ENCODE results near the gene ACD.

DNA sequence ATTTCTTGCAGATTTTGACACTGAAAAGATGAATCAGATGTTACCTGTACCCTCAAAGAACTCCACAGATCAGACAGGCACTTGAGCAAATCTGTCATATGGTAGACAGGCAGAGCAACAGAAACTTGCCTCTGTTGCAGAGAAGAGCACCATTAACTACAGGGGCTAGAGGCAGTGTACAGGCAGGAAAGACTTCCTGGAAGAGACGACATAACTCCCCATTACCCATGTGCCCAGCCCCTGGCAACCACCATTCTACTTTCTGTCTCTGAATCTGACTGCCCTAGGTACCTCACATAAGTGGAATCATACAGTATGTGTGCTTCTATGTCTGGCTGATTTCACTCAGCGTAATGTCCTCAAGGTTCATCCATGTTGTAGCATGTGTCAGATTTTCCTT, 43.6 kb upstream of the ACD start:
- TF ChIP-seq, protein P1, sequence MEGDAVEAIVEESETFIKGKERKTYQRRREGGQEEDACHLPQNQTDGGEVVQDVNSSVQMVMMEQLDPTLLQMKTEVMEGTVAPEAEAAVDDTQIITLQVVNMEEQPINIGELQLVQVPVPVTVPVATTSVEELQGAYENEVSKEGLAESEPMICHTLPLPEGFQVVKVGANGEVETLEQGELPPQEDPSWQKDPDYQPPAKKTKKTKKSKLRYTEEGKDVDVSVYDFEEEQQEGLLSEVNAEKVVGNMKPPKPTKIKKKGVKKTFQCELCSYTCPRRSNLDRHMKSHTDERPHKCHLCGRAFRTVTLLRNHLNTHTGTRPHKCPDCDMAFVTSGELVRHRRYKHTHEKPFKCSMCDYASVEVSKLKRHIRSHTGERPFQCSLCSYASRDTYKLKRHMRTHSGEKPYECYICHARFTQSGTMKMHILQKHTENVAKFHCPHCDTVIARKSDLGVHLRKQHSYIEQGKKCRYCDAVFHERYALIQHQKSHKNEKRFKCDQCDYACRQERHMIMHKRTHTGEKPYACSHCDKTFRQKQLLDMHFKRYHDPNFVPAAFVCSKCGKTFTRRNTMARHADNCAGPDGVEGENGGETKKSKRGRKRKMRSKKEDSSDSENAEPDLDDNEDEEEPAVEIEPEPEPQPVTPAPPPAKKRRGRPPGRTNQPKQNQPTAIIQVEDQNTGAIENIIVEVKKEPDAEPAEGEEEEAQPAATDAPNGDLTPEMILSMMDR (tag by site-specific recombination; IDR thresholded peaks at IDR 0.05): no peak
- TF ChIP-seq ZNF140 (tag by site-specific recombination; IDR thresholded peaks at IDR 0.05) (no peak), GLIS2 (tag by site-specific recombination; IDR thresholded peaks at IDR 0.05) (no peak), ZBTB1 (tag by site-specific recombination; IDR thresholded peaks at IDR 0.05) (no peak)

Data from HEK293 (cell line).